SKM-1 treated with dmso at 0.1 percent for 144 hours (cell line): ENCODE data around the gene RARB.

ENCODE experiments used
- DNase-seq: peaks from one replicate; lab custom pipeline; 2025; ENCODE audit not compliant: unreplicated experiment; lab: John Stamatoyannopoulos, UW

Gene RARB

DNA sequence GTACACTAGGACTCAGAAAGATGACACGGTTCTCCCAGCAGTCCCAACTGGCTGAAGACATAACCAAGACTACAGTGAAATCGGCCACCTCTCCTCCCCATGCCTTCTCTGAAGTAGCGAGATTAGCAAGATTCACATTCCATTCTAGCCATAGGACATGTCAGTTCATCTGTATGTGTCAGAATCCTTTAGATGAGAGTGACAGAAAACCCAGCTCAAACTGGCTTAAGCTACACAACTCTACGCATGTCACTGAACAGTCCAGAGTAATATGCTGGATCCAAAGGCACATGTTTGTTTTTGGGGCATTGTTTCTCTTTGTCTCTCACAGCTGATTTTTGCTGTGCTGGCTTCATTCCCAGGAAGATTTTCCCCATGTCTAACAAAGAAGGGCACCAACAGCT lies 75.8 kb downstream of the RARB start:
- DNase-seq: no peak

DNA sequence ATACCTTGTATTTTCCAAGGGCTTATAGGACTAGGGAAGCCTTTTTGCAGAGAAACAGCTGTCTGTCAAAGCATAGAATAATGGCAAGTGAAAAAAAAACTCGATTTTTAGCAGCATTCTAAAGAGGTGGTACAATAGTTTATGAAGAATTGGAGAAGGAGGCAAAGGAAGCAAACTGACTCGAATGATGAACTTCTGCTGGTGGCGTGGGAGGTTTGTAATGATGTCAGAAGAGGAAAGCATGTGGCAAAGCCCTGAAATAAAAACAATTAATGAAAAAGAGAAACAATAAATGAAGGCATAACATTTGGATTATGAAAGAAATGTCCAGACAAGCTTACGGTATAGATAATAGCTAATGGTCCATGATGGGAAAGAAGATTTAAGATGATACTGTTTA lies 77.5 kb downstream of the RARB start:
- DNase-seq: no peak

DNA sequence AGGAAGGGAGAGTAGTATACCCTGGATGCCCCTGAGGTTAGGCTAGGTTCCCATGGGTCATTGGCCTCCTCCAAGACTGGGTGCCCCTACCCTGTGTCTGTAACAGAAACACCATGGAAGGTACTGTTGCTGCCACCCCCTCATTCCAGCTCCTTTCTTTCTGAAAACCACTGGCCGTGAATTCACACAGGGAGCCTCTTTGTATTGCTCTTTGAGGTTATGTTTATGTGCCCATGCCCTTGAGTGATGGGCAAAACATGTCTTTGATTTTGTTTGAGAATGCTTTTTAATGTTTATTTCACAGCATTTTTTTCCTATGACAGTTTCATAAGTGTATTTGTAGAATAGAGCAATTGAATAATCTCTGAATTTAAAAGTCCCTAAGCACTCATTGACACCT lies 79.7 kb downstream of the RARB start:
- no peak for DNase-seq

DNA sequence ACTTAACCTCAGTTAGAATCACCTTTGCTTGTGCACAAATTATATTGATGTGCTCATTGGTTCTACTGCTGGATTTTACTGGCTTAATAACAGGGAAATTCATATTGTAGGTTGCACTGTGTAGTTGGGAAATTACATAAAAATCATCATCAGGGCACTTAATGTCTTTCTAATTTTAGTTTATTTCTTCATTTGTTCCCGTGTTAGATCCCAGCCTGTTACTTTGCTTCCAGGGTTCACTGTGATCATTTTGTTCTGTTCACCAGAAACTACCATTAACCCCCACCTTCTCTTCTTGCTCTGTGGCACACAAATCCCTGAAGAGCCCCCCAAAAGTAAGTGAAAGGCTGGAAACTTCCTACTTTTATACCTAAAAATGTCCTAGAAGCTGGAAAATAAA lies 80.4 kb downstream of the RARB start:
- DNase-seq: no peak

DNA sequence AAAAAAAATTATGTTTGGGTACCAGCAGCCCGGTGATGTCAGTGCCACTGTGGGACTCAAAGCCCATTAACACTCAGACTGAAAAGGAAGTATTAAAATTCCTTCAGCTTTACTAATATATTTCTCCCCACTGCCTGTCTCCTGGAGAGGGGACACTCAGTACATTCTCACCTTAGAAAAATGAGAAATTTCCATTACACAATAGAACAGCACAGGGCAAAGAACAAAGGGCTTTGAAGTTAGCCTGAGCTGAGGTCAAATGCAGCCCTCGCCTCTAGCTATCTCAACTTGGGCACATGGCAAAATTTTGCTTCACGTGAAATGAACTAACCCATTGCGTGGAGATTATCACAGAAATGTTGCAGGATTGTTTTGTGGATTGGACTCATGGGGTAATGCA lies 80.8 kb downstream of the RARB start:
- no peak for DNase-seq

DNA sequence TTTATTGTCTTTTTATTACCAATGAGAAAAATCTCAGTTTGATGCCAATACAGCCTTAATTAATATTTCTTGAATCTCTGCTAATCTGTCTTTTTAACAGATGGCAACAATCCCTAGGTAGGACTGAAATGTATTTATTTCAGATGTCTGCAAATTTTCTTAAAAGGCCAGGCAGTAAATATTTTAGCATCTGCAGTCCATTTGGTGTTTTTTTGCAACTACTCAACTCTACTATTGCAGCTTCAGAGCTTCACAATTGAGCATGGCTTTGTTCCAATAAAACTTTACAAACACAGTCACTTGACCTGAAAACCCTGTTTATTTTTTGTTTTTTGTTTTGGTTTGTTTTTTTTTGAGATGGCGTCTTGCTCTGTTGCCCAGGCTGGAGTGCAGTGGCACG lies 82.7 kb downstream of the RARB start:
- no peak for DNase-seq

DNA sequence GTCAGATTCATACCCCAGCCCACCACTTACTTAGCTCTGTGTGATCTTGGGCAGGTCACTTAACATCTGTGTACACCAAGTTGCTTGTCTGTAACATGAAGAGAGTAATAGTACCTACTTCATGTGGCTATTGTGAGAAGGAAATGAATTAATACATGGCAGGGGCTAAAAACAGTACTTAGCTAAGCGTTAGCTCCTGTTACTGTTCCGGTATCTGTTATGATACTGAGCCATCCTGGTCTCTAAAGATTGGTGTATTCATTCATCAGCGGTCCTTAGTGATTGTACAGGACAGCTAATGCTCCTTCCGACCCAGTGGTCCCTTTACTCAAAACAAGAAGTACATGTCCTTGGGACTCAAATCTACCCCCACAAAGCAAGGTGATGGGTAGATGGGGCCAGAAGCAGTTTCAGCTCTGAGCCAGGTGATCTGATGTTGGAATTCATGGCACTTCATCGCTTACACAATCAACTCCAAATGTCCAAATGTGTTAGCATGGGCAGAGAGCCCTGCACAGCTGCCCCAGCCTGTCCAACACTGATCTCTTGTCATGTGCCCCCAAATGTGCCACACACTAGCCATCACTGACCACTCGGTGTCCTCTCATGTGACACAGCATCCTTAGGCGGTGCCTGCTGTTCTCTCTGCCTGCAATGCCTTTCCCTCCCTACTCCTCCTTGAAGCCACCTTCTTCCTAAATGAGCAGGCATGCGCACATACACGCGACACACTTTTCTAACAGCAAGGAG lies 84.1 kb downstream of the RARB start:
- DNase-seq: no peak

DNA sequence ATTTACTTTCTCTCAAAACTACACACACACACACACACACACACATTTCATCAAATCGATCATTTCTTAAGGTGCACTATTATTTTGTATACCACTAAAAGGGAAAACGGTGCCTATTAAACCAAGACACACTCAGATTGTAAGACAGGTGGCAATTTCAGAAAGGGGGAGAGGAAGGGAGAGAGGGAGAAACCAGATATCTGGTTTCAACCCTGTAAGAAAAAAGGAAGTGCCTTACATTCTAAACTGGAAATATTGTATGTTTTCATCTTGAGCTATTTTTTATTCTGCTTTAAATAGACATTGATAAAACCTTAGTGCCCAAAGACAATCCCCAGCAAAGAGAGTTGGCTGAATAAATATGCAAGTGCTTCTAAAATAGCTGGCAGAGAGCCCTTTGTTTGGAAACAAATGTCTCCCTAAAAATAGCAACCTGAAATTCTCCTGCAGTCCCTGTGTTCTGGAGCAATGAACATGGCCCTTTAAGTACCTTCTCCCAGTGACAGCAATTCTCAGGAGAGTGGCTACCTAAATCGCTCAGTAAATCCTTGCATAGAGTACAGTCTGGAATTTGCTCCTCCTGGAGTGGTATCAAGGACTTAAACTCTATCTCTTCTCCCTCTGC lies 85.7 kb downstream of the RARB start:
- no peak for DNase-seq

DNA sequence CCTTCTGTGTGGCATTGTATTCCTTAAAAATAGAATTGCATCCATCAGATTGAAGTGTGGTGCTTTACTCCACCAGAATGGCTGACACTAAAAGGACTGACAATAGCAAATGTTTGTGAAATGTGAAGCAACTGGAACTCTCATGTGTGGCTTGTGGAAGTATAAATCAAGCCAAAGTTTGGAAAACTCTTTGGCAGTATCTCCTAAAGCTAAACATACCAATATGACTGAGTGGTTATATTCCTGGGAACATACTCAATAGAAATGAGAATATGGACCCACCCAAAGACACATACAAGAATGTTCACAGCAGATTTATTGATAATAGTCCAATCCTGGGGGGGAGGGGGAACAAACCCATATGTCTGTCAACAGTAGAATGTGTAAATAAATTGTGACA lies 87.1 kb downstream of the RARB start:
- no peak for DNase-seq

DNA sequence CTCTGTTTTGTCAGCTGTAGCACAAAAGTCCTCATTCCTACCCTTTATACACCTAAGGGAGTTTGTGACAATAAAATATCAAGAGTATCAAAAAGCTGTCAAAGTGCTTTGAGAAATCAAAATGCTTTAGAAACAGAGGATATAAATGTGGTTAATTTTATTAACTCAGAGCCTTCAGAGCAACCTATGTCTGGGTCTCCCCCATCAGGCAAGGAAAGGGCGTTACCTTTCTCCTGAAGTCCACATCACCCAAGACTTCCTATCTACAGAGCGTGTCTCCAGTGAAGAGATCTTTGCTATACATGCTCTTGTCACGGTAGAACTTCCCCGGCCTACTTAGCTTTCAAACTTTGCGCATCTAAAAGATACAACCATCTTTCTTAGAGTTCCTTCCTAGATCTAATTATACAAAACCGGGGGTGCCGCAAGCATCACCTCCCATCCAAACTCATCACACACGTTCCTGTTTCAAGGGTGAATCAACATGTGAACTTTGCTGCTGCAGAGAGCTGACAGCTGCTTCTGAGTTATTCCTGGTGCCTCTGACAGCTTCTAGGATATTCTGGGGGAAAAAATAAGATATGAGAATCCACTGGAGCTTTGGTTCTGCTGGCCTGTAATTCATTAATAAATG lies 93.0 kb downstream of the RARB start:
- no peak for DNase-seq

DNA sequence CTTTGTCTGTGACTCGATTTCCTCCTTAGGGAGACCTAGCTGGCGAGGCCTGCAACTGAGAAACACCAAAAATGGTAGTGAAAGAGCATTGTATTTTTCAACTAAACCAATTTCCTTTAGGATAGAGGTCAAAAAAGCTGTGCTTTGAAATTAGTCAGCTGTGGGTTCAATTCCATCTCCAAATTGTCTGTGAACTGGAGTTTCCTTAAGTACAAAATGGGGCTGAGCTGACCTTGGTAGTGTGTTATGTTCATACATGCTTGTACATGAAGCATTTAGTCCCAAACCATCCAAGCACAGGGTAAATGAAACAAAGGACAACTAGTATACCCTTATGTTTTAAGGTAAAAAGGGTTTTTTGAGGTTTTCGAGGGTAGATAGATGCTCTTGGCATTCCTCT lies 99.3 kb downstream of the RARB start:
- no peak for DNase-seq

DNA sequence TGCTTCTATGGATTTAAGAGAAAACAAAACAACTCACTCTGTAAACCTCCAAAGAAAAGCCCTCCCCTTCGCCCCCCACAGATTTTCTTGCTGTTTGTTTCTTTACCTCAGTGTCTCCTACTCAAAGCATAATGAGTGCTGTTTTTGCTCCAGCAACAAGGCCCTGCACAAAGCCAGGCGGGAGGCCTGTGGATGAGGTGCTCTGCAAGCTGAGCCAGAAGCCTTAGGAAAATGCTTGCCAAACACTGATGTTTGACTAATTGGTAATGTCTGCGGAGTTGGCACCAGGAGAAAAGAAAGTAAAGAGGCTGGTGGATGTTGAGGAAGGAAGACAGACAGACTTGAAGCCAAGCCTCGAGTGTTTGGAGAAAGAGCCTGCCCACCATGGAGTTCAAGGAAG lies 99.7 kb downstream of the RARB start:
- DNase-seq: no peak

DNA sequence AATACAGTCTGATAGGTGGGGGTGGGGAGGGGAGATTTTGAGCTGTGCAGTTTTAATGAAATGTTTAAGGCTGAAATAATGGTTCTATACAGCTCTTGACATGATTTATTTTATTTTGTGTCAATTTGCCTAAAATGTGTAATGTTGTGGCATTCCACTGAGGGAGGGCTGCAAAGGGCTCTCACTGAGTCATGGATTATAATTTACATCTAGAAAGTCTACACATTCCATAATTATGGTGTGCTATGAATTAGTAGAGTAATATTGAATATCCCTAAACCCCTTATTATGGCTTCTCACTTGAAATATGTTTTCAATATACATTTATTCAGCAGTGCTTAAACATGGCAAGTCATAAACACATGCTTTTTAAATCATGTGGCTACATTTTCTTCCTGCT lies 103.9 kb downstream of the RARB start:
- no peak for DNase-seq

DNA sequence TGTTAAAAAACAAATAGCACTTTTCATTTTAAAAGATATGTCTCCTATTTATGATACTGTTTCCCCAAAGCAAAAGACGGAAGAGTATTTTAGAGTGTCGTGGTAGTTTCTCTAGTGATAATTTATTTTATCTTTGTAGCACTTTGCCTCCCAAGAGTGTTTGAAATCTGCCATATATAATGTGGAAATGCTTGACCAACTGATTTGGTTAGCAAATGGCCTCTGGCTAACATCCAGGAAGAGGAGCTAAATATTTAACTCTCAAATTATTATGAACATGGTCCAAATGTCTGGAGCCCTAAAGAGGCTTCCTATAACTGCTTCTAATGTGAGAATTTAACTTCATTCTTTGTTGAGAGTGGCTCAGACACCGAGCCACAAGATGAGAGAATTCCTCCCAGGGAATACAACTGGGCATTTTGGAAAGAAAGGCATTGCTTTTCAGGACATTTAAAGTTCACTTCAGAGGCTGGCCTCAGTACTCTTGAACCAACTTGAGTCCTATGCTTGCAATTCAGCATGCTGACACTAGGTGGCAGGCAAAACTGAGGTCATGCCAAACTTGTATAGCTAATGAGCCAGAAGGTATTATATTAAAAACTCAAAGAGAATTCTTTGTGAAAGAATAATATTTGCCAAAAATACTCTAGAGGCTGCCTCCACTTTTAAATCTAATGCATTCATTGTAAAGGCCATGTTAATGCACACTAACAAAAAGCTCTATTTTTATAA lies 104.5 kb downstream of the RARB start:
- no peak for DNase-seq

DNA sequence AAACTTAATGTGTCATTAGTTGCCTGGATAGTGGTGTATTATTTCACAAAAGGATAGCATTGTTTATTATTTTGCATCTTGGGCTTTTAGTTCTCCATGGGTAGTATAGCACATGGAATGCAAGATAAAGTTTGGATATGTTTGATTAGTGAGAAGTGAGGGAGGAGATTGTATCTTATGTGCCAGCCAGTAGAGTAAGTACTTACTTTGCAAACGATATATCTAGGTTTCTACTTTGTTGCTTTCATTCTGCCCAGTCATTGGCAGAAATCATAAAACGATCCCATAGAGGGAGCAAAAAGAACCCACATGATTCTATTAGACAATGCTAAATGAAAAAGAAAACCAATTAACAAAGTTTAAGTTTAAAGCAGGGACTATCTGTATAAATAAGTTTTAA lies 105.3 kb downstream of the RARB start:
- no peak for DNase-seq

DNA sequence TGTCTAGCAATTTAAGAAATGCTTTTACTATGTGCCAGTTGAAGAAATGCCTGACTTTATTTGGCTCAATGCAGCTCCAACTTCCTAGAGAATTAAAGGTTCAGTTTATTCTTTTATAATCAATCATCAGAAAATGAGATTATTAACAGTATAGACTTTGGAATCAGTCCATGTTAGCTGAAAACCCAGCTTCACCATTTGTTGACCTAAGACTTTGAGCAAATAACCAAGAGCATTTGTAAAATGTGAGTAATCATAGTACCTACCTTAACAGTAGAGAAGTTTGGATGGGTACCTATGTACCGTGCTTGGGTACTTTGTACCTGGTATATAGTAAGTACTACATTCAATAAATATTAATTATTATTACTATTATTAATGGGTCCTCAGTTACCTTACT lies 105.9 kb downstream of the RARB start:
- no peak for DNase-seq

DNA sequence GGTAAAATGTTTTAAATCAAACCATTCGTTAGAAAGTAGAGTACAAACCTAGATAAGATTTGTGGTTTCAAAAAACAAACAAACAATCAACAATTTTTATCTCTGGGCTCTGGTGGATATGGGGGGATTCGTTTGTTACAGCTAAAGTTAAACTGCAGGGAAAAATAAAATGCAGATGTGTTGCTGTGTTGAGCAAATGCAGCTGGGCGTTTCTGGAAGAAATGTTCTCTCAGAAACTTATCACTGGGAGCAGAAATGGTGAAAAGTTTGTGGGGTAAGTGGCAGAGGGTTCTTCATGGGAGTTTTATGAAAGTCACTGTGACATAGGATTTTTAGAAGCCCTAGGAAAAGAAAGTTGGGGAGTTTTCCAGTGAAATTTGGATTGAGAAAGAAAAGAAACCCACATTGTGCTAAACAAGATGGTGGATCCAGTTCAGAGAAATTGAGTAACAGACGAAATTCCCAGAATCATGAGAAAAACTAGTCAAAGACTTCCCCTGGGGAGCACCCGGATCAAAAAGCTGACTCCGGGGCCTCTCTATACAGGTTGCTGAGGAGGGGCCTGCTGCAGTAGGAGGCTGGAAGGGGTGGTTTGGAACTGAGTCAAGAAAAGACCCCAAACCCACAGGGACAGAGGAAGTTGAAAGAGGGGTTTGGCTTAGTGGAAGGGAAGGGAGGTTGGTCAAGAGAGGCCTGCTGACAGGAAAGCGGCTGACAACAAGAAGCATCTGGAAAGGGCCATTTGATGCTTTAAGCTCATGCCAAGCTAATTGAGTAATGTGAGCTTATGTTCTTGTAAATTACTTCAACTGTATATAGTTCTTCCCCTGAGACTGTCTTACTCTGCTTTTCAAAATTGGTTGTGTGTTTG lies 108.7 kb downstream of the RARB start:
- no peak for DNase-seq

DNA sequence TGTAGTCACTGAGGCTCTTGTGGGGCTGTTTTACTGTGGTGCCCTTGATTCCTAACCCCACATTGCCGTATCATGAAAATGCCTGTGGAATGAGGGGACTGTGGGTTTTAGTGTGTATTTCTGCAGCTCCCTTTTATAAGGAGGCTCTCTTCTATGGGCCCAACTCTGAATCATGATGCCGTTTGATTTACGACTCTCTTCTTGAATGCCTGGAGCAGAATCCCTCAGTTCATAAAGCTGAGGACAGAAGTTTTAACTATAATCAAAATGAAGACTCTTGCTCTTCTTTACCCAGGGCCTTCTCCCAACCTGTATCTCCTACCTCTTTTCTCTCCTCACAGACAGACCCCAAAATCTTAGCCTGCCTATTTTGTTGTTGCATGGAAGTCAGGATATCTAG lies 109.5 kb downstream of the RARB start:
- DNase-seq: no peak

DNA sequence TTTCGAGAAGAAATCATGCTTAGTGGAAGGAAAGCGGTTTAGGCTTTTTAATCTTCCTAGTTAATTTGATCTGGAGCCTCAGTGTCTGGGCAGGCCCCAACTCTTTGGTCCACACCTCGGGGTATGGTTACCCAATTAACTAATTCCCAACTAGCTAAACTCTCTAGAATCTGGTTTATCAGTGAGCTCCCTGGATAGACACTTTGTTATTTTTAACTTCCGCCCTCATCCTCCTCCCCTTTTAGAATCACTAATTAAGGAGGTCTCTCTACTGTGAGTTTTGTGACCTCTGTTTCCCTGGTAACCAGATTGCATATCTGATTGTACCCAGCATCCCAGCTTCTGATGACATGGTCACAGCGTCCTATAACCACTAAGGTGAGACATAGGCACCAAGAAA lies 112.2 kb downstream of the RARB start:
- DNase-seq: no peak

DNA sequence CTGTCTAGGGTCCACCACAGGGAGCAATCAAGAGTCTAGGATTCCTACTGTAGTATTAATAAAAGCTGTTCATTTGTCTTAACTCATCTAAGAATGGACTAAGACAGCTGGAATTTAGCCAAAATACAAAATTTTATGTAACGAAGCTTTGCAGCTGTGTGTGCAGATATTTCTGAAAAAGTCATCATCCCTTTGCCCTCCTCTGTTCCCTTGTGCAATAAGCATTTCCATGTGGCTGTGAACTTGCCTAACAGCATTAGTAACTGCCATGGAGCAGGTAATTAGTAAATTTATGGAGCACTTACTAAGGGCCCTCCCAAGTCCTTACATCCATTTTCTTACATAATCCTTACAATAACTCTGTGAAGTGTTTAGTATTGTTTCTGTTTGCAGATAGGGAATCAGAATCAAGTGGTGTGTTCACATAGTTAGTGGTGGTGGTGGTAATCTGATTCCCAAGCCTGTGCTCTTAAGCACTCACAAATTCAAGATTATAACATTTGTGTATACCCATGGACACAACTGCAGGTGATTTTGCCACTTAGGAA lies 114.5 kb downstream of the RARB start:
- no peak for DNase-seq

DNA sequence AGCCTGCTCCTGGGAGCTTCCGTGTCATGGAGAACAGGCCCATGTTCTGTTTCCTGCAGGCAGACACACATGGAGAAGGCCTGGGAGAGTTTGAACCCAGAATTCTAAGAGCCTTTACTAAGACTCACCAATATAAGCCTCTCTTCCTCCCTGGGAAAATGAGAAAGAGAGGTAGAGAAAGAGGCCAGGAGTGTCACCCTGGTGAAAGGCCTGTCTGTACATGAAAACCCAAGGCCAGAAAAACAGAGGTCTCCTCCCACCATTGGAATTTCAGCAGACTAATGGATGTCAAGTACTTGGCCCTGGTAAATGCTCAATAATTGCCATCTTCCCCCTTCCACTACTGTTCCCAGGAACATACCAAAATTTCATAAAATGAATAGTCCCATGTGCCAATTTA lies 119.0 kb downstream of the RARB start:
- DNase-seq: no peak
